Inflammatory macrophage treated with lipopolysaccharide for 1 hour (primary cell): ENCODE results near the gene DOC2B.
A peak's percentile ranks its signal among the peaks of the same experiment; 100 is the strongest.
"Not testable (repeated sequence)": the region's sequence is repeated elsewhere in the genome, so short reads cannot be mapped to it uniquely, and the experiment has no call there.

Source experiments
- DNase-seq, 2 donors: peaks; one replicate each; pipeline ENCODE4 v3.0.0-alpha.2; 2020 to 2022

Gene DOC2B

DNA sequence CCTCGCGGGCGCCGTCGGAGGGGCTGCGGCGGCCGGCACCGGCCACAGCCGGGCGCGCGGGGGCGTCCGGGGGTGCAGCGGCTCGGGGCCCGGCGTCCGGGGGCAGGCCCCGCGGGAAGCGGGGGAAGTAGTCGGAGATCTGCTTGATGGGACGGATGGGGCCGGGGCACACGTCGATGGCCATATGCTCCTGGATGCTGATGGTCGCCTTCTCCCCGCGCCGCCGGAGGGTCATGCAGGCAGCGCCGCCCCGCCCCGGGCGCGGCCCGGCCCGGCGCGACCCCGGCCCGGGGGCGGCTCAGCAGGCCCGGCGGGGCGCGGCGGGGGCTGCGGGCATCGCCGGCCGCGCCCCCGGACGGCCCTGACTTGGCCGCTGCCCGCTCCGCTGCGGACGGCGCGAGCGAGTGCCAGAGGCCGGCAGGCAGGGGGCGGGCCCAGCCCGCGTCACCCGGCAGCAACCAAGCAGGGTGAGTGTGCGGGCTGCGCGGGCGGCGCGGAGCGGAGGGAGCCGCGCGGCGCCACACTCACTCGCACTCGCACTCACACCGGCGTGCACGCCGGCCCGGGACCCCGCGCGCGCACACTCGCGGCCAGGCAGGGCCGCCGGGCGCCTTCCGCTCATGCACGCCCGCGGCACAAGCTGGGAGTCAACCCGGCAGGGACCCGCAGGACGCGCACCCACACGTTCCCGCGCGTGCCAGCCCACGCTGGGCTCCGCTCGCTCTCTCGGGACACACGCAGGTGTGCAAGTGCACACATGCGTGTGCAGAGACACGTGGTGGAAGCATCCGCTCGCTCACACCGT lies at the start of gene DOC2B:
TSS of gene DOC2B (minus strand) at position 406 of the 805 bp plus-strand sequence. CDS start at position 235, 171 bp downstream.
- DNase-seq, result peak; percentile 10 to 19

DNA sequence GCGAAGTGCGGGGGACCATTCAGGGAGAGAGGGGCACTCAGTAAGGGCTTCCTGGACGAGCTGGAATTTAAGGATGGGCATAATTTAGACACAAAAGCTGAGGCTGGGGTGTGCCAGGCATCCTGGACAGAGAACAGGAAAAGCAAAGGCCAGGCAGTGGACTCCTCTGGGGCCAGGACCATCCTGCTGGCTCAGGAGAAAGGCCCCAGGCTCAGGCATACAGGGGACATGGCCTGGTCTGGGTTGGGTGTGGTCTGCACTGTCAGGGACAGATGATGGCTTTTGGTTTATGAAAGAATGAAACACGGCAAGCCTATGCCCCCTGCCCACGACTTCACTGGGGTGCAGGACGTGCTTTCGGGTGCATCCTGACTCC lies 48.9 kb upstream of the DOC2B start:
- DNase-seq, result no peak

DNA sequence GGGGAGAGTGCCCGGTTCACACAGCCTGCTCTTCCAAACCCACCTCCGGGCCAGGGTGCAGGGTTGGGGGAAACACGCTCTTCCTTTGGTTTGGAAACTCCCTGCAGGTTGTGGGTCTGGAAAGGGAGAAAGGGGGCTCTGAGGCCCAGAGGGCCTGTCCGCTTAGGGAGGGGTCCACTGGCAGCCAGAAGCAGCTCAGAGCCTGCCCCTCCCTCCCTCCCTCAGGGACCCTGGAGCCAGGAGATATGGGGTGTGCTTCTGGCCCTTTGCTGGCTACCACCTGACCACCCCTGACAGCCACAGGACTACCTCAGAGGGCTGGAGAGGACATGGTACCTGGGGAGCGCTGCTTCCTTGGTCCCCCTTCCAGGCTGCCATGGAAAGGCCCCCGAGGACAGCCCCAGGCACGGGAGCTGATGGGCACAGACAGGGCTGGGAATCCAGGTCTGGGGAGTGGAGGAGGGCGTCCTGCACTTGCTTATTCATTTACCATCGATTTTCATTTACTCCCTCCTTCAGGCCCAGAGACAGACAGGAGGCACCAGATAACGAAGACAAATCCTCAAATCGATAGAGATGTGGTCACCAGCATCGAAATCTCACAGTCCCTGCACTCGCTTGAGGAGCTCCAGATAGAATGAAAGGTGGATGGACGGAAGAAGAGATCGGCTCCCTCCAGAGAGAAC lies 48.4 kb upstream of the DOC2B start:
- no peak for DNase-seq

DNA sequence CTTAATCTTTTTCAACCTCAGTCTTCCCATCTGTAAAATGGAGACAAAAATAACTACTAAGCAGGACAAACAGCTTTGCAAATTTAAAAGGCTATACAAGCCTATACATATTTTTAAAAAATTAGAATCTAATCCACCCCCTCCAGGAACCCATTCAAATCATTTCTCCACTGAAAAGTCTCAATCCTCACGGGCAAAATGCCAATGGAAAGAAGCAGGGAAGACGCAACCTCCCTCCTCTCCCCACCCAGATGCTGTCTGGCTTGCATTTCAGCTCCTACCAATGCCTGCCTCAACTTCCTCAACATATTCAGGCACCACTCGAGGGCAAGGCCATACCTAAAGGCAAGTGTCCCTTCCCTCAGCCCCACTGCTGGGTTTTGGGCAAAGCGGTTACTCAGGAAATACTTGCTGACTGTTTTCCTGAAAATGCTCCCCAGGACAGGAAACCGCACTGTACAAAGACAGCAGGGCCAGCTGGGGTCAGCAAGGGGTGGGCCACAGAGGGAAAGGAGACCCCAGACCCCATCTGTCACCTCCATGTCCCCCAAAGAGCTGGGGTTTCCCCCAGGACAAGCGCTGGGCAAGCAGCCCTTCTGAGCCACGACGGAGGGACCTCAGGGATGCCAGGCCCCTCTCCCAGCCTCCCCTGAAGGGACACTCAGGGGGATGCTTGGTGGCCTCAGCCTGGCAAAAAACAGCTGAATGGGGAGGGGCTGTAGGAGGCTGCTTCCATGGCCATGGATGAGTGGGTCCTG lies 47.7 kb upstream of the DOC2B start:
- DNase-seq, result no peak

DNA sequence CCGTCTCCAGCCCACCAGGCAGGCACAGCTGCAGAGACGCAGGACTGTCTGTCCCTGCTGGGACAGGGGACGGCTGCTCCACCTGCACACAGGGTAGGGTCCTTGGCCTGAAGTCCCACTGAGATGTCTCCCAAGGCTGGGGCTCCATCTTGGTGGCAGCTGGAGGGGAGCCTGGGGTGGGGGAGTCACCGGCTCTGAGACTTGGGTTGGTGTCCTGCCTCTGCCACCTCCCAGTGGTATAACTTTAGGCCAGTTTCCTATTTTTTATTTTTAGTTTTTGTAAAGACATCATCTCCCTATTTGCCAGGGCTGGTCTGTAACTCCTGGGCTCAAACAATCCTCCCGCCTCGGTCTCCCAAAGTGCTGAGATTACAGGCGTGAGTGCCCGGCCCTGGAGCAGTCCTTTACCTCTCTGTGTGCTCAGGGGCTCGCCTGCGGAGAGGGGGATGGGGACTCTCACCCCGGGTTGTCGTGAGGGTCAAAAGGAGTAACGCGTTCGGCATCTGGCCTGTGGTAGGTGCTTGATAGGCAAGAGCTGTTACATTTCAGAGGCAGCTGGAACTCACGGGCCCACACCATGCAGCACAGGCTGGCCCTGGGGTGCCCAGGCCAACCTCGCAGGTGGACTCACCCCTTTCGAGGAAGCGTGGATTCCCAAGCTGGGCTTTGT lies 46.6 kb upstream of the DOC2B start:
- no peak for DNase-seq

DNA sequence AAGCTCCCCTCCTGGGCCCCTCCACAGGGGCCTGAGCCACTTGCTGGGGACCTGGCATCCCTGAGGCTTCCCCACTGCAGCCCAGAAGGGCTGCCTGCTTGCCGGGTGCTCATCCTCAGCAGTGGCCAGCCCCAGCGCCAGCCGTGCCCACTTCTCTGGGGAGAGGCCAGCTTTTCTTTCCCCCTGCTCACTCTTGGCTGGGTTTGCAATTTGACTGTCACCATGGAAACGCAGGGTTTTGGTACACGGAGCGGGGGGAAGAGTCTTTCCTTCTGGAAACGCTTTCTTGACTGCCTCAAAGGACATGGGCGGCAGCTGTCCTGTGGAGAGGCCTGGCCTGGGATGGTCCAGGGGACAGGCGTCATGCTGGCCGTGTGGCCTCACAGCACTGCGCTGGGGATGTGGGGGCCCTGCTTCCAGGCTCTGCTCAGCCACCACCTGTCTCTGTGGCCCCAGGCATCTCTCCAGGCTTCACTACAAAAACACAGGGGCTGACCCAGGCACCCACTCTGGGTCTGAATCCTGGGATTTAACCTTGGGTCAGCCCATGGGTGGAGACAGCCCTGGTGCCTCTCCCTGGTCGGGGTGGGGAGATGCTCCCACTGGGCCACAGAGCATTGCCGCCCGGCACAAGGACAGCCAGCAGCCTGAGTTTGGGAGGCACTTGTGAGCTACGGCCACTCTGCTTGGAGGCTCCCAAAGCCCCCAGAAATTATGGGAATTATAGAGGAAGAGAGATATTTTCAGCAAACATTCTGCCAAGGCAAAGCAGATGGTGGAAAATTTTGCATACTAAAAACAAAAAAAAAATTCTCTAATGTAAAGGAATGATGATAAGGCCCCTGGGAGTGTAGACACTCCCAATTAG lies 45.9 kb upstream of the DOC2B start:
- DNase-seq, result no peak

DNA sequence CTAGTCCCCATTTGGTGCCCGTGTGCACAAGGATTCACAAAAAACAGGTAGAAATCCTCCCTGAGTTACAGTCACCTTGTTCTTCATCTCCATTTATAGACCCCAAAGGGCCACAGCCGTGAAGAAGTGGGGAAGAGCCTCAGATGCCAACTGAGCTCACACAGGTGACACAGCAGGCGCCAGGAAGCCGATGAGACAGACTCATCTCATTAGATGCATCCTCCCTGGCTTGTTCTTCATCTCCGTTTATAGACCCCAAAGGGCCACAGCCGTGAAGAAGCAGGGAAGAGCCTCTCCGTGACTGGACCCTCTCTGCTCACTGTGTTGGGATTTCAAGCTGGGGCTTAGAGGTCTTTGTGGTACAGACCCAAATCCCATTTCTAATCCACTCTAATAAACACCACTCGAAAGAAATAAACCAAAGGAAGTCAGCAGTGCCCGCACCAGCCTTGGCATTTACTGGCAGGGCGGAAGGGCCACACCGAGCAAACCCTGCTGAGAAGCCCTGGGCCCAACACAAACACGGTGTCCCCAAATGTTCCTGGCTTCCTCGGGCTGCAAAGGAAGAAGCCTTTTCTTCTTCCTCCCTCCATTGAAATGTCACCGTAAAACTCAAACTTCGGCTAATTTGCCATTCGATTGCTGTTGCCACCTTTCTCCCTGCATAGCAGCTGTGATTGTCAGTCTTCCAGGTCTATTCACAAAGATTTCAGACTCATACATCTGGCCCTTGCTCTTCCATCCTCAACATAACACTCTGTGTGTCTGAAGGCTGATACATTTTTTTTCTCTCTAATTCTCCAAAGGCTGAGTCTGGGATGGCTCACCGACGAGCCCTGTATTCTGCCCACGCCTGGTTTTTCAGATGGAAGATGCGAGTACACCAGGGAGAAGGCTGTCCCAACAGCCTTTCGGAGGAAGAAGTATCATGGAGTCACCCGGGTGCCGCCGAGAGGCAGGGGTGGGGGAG lies 44.9 kb upstream of the DOC2B start:
- DNase-seq, result no peak

DNA sequence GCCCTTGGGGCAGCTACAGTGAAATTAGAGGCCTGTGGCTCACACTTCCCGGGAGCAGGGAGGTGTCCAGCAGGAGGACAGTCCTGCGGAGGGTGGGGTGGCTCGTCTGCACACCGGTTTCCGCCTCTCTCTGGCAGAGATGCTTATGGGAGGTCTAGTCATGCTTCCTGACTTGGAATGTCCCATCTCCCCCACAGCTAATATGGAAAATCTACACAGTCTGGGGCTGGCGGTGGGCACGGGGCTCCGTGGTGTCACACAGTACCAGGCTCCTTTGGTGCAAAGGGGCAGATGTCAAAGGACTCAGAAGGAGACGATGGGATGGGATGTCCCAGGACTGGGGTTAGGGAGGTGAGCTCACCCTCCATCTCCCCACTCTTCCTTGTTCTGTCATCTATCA lies 44.1 kb upstream of the DOC2B start:
- no peak for DNase-seq

DNA sequence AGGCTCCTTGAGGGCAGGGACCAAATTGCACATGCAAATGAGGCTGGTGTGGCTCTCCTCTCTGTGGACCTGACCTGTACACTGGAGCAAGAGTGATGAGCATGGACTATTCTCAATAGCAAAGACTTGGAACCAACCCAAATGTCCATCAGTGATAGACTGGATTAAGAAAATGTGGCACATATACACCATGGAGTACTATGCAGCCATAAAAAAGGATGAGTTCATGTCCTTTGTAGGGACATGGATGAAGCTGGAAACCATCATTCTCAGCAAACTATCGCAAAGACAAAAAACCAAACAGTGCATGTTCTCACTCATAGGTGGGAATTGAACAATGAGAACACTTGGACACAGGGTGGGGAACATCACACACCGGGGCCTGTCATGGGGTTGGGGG lies 43.1 kb upstream of the DOC2B start:
- not testable (repeated sequence) for DNase-seq

DNA sequence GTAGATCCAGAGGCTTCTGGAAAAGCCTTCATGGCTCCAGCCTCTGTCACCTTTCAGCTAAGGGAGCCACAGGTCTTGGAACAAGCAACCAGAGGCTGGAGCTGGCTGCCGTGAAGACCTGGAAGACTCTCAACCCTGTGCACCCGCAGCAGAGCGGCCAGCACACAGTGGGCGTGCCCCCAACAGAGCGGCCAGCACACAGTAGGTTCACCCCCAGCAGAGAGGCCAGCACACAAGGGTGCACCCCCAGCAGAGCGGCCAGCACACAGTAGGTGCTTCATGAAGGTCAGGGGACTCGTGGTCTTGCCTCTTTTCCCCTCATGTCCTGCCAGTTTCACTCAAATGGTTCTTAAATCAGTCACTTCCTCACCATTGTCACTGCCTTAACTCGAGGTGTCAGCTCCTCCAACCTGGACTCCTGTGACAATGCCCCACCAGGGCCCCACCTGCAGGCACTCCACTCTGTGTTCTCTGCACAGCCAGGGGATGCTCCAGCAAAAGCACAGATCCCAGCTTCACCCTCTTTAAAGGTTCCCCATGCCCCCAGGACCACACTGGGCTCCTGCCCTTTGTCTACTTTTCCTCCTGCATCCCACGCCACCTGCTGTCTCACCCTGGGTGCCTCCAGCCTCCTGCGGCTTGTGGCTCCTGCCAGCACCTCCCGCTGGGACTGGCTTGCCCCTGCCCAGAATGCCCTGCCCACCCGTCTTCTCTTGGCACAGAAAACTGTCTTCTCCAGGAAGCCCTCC lies 42.4 kb upstream of the DOC2B start:
- DNase-seq, result no peak

DNA sequence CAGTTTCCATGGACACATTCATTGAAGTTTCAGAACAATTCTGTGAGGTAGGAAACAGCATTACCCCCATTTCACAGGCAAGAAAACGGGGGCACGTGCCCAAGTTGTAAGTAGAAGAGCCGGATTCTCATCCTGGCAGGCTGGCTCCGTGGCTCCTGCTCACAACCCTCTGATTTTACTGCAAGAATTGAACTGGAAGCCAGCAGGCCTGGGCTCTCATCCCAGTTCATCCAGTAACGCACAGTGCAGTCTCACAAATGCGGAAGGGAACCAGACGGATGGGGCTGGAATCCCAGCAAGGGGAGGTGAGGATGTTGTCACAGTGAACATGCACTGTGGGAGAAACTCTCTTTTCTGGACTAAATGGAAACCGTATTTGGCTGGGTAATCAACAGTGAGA lies 40.7 kb upstream of the DOC2B start:
- no peak for DNase-seq

DNA sequence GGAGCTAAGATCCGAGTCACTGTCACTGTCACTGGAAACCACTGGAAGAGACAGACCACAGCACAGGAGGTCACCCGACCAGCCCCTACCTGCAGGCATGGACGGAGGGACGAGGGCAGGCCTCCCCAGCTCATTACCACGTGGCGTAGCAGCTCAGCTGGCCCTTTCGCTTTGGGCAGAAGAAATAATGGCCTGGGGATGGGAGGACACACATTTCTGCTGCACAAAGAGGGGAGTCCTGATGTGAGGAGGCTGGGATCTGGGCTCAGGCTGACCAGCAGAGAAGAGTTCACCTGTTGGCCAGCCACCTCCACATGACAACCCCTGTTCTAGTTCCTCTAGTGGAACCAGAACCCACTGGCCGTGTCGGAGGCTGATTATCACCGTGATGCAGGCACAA lies 38.2 kb upstream of the DOC2B start:
- DNase-seq, result no peak

DNA sequence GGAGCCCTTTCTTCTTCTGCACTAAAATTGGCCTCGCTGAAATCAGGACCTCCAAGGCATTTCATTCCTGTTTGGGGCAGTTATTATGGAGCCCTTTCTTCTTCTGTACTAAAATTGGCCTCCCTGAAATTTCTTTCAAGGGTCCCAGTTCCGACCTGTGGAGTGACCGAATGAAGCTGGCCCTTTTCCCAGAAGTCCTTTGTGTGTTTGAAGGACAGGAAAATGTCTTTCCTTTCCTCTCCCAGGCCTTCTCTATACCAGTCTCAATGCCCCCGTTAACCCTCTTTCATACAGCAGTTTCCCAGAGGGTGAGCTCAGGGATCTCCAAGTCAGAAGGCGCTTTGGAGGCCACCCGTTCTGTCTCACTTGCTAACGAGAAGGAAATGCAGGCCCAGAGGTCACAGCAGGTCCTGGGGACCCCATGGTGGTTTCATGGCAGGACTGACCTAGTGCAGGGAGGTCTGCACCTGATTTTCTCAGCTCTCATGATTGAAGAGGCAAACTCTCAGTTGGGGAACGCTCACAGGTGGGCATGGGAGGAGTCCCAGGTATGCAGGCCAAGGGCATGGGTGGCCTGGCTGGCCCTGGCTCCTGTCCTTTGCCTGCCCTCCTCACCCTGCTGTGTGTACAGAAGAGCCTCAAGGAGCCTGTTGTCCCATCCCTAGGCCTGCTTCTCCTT lies 37.1 kb upstream of the DOC2B start:
- DNase-seq, result no peak

DNA sequence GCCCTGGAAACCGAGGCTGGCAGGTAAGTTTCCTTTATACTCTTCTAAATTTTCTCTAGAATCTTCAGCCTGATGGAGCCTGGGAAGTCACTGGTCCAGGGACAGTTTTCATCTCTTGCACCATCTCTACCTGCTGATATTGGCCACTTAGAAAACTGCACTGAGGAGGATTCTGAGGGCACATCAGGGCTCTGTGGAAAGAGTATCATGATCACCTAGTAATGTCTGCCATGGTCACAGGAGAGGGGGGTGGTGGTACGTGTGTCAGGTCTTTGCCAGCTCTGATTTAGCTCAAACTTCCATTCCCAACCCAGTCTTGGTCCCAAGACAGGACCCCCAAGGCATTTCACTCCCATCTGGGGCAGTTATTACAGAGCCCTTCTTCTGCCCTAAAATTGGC lies 35.2 kb upstream of the DOC2B start:
- no peak for DNase-seq

DNA sequence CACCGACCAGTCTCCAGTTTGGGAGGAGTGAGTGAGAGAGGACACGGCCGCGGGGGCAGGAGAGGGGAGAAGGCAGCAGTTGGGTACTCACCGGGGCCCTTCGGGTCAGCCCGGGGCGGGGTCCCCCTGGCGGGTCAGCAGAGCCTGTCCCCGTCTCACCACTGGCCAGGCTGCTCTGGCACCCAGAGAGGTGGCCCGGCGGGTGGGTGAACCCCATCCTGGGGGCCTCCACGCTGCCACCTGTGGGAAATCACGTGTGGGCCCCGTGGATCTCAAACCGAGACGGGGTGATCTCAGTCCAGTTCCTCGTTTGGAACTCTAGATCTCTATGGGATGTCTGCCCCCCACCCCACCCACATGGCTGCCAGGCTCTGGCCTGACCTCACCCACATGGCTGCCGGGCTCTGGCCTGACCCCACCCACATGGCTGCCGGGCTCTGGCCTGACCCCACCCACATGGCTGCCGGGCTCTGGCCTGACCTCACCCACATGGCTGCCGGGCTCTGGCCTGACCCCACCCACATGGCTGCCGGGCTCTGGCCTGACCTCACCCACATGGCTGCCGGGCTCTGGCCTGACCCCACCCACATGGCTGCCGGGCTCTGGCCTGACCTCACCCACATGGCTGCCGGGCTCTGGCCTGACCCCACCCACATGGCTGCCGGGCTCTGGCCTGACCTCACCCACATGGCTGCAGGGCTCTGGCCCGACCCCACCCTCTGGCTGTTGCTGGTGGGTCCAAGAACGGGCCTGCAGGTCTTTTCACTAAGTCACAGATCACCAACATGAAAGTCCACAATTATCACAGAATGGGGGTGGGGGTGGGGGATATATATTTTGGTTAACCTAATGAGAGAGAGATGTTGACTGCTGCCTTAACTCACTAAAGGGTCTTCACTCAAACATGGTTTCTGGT lies 34.4 kb upstream of the DOC2B start:
- DNase-seq, result peak; percentile 38 to 73

DNA sequence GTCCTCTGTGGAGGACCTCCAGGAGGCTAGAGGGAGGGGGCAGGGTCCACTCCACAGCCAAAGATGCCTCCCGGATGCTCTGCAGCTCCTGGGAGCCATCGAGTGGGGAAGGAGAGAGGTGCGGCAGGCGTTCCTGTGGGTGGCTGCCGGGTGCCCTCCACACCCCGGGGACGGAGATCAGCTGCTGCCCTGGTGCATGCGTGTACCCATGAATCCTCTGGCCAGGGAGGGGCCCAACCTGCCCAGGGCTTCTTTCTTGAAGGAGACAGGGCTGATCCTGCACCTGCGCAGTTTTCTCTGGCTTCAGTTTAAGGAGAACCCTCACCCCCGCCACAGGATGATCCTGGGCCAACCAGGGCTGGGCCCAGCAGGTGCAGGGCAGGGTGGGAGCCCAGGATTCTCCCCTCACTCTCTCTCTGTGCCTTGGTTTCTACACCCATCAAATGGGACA lies 33.5 kb upstream of the DOC2B start:
- DNase-seq, result no peak

DNA sequence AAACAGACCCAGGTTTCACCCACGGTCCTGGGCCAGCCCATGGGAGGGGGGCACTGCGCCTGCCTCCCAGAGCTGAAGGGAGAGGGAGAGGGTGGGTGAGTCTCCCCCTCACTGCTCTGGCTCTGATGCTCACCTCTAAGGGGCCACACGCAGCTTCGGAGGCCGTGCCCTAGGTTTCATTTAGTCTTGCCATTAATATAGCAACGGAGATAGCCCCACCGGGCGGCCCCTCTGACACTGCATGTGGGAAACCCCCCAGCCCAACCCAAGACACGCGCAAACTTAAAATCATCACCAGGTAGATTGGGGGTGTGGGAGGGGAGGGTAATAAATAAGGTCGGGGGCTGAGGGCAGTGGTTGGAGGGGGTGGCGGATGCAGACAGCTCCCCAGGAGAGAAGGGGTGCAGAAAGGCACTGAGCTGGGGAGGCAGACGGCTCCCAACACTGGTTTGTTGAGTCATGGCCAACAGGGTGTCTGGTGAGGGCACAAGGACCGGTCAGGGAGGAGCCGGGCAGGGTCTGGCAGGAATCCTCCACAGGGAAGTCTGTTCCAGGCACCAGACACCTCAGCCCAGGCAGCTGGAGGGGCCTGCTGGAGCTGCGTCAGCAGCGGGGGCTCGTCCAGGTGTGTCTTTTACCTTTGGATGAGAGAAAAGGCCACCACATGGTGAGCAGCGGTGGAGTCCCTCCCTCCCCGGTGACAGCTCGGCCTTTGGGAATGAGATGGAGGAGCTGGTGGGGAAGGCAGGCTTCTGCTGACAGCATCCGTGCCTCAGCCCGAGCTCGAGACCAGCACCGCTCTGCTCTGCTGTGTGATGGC lies 32.0 kb upstream of the DOC2B start:
- DNase-seq, result no peak
